Left ventricle myocardium inferior (tissue), 1 donor: ENCODE data around the gene SEMA3D. TPM values are rescaled to one million over a fixed set of nuclear protein-coding genes. Genes with fewer than 3 reads are reported as not detected.

Experiments used
- DNase-seq: peaks from one replicate; pipeline ENCODE4 v3.0.0-alpha.2; 2020
- H3K27ac ChIP-seq: fragments of 200-600 bp; replicated peaks from 2 replicates; pipeline ENCODE4 v1.8.0; 2021
- H3K27me3 ChIP-seq: fragments of 200-600 bp; 2 replicates; pipeline ENCODE4 v1.8.0; 2021; ENCODE audit warnings: low read depth
- H3K36me3 ChIP-seq: fragments of 200-600 bp; 2 replicates; pipeline ENCODE4 v1.8.0; 2021
- H3K4me1 ChIP-seq: fragments of 200-600 bp; 2 replicates; pipeline ENCODE4 v1.8.0; 2021
- H3K4me3 ChIP-seq: fragments of 200-600 bp; 2 replicates; pipeline ENCODE4 v1.8.0; 2021; ENCODE audit warnings: mild to moderate bottlenecking, moderate library complexity
- H3K9me3 ChIP-seq: fragments of 200-600 bp; replicated peaks from 2 replicates; pipeline ENCODE4 v1.8.0; 2021
- intact Hi-C: fragments of 100-400 bp; cut with micrococcal nuclease; formaldehyde crosslinking; loops from one replicate; pipeline ENCODE4 v1.11.0; 2022
- total RNA-seq: library from RNA; stranded (reverse); fragmentation: NEBNext Ultra II Directional; extraction: Animal tissue kit (Norgen Biotek cat#: 25700); gene quantifications from one replicate; pipeline ENCODE4 v1.2.1, GENCODE V29; 2021
- TF ChIP-seq, protein P1 (sequence below): fragments of 200-600 bp; IDR thresholded peaks from 2 replicates; pipeline ENCODE4 v1.8.0; 2021; ENCODE audit warnings: antibody characterized with exemption, mild to moderate bottlenecking, borderline replicate concordance
- donor health status: DM: no; HTN: yes; CAD: no; lungs with severe emphysema.

SEMA3D gene
- total RNA-seq, 1 donor from 2014 or later = 1.8 TPM

DNA sequence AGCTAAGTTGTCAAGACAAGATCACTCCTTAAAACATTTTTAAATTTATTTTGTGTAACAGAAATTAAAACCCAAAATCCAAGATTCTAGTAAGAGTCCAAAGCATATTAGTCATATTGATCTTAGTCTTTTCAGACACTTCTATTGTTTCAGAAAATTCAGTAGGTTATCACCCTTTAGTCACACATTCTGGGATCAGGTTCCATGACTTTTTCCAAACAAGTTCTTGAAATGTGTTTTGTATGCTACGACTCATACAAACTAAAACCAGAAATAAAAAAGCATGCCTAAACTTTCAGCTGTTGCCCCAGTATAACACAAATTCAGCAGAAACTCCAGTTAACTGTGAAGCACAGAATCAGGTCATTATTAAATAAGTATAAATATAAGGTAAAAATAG lies 10.7 kb downstream of the SEMA3D start:
- no peaks in the 10 kb centered on the region for H3K36me3 ChIP-seq
- H3K27ac ChIP-seq = no peak overlapping the region
- intact Hi-C loops = no loop called here
- H3K4me3 ChIP-seq = no peak overlapping the region
- TF ChIP-seq, protein P1, sequence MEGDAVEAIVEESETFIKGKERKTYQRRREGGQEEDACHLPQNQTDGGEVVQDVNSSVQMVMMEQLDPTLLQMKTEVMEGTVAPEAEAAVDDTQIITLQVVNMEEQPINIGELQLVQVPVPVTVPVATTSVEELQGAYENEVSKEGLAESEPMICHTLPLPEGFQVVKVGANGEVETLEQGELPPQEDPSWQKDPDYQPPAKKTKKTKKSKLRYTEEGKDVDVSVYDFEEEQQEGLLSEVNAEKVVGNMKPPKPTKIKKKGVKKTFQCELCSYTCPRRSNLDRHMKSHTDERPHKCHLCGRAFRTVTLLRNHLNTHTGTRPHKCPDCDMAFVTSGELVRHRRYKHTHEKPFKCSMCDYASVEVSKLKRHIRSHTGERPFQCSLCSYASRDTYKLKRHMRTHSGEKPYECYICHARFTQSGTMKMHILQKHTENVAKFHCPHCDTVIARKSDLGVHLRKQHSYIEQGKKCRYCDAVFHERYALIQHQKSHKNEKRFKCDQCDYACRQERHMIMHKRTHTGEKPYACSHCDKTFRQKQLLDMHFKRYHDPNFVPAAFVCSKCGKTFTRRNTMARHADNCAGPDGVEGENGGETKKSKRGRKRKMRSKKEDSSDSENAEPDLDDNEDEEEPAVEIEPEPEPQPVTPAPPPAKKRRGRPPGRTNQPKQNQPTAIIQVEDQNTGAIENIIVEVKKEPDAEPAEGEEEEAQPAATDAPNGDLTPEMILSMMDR = no peak
- peaks cover 6% of the 10 kb centered on the region for H3K4me1 ChIP-seq
- H3K27me3 ChIP-seq = no peaks in the 10 kb centered on the region
- no peak for DNase-seq
- peaks cover 15% of the 10 kb centered on the region for H3K9me3 ChIP-seq

DNA sequence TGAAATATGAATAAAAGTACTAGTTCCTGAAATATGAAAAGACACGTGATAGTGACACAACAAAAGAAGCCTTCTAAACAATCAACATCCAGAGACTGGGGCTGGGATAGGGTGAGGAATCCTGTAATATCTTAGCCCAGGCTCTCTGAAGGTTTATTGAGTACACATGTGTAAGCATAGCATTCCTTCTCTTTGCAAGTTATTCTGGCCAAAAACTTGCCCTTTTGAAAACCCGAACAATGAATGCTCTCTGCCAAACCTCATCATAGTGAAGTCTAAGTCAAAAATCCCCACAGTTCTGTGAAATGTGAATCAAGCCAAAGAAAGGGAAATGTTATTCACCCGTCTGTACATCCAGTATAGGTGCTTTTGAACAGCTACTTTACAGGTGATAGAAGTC lies 11.6 kb downstream of the SEMA3D start:
- Histone ChIP-seq H3K27me3 (no peaks in the 10 kb centered on the region), H3K36me3 (no peaks in the 10 kb centered on the region), H3K27ac (no peak overlapping the region), H3K4me1 (peaks cover 6% of the 10 kb centered on the region), H3K9me3 (peaks cover 15% of the 10 kb centered on the region), H3K4me3 (no peak overlapping the region)
- TF ChIP-seq, protein P1 = no peak
- no peak for DNase-seq
- intact Hi-C loops = no loop called here

DNA sequence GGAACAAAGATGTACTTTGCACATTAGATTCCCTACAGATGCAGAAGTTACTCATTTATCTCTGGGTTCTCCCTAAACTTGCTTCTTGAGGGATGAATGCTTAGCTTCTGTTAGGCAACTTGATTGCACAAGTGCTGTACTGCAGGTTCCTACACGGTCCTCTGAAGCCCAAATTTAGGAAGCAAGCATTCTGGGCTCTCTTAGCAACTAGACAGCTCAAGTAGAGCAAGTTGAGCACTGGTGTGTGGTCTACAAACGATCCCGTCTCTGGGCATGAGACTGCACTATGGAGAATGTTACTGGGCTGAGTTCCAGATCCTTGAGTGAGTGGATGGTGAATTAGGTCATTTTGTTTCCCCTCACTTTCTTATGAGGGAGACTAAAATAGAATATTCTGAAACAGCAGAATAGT lies 14.3 kb downstream of the SEMA3D start:
- no peak for DNase-seq
- peaks cover 6% of the 10 kb centered on the region for H3K4me1 ChIP-seq
- intact Hi-C loops = no loop called here
- H3K9me3 ChIP-seq = no peaks in the 10 kb centered on the region
- no peak overlapping the region for H3K27ac ChIP-seq
- H3K36me3 ChIP-seq = no peaks in the 10 kb centered on the region
- TF ChIP-seq, protein P1 = no peak
- no peaks in the 10 kb centered on the region for H3K27me3 ChIP-seq
- no peak overlapping the region for H3K4me3 ChIP-seq

DNA sequence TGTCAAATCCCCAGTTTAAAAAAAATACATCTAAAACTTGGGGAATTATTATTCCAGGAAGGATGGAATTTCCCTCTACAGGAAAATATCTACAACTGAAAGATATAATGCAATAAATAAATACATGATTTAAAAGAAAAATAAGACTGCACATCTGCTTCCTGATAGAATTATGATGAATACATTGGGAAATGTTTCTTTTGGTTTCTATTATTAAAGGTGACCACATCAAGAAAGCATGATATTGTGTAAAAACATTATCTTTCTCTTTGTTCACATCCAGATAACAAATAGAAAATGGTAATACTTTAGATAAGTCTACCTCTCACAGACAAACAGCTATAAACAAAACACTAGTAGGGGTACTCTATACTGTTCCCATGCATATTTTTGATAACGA lies 19.2 kb downstream of the SEMA3D start:
- no peak for DNase-seq
- TF ChIP-seq, protein P1 = no peak
- no peak overlapping the region for H3K27ac ChIP-seq
- H3K4me1 ChIP-seq = peaks cover 5% of the 10 kb centered on the region
- no peaks in the 10 kb centered on the region for H3K9me3 ChIP-seq
- no peak overlapping the region for H3K4me3 ChIP-seq
- intact Hi-C loops = no loop called here
- no peaks in the 10 kb centered on the region for H3K36me3 ChIP-seq
- no peaks in the 10 kb centered on the region for H3K27me3 ChIP-seq

DNA sequence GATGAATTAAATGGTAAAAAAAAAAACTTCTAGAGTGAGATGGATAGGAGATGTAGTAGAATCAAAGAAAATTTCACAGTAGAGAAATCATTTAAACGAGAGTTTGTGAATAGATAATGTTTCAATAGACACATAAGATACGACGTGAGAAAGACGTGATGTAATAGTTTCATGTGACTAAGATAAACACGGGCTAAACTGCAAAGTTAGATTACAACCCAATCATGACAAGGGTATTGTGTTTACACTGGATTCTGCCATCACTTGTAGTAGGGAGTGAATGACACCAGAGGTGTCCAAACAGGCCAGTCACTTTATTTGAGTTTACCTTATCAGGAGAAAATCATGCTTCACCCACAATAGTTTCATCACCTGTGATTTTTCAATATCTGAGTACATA lies 21.6 kb downstream of the SEMA3D start:
- Histone ChIP-seq H3K9me3 (no peaks in the 10 kb centered on the region), H3K4me1 (no peaks in the 10 kb centered on the region), H3K27ac (no peak overlapping the region), H3K36me3 (no peaks in the 10 kb centered on the region), H3K4me3 (no peak overlapping the region), H3K27me3 (no peaks in the 10 kb centered on the region)
- no peak for DNase-seq
- intact Hi-C loops = no loop called here
- TF ChIP-seq, protein P1 = no peak

DNA sequence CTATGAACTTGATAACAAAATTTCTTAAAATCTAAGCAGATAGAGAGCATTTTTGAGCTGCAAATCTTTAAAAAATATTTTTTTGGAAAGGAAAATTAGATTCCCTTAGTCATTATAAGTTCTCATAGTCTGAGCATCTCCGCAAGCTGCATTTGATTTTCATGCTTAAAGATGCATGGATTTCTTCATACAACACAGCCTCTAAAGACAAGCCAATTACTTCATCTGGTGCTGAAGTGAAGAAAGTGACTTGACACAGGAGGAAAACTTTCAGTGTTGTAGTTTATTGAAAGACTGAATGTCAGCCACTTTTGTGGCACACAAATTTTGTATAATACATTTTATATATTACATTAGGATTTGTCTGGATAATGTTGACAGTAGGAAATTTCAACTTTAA lies 22.5 kb downstream of the SEMA3D start:
- Histone ChIP-seq H3K9me3 (no peaks in the 10 kb centered on the region), H3K4me3 (no peak overlapping the region), H3K27ac (no peak overlapping the region), H3K36me3 (no peaks in the 10 kb centered on the region), H3K4me1 (no peaks in the 10 kb centered on the region), H3K27me3 (no peaks in the 10 kb centered on the region)
- TF ChIP-seq, protein P1 = no peak
- DNase-seq = no peak
- intact Hi-C loops = no loop called here
